ENCODE results near the gene RSPO4.

Gene RSPO4

DNA sequence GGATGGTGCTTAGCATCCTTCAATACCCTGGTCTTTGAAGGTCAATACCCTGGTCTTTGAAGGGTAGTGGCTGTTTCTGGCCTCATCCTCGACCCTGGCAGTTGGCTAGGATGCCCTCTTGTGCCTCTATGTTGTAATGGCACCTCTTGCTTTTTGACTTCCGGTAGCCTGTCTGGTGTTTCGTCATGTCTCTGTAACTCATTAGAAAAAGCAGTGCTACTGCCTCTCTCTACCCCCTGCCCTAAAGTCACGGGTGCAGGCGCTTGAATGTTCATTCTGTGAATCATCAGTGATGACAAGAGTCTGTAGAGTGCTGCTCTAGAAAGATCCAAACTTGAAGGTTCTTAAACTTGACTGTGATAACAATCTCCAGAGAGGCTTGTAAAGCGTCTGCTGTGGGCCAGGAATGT, 28.3 kb downstream of the RSPO4 start:
- no peak overlapping the region for H3K4me3 ChIP-seq (ENCODE audit: low read depth, low read length)
- peak; percentile 82 for DNase-seq (ENCODE audit: low read depth)
- TF ChIP-seq, protein P1, sequence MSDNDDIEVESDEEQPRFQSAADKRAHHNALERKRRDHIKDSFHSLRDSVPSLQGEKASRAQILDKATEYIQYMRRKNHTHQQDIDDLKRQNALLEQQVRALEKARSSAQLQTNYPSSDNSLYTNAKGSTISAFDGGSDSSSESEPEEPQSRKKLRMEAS (IDR thresholded peaks at IDR 0.05; ENCODE audit: low read depth, low read length) = peak; percentile 36; the same call in 1 of the 2 replicates
- TF ChIP-seq, protein P2, sequence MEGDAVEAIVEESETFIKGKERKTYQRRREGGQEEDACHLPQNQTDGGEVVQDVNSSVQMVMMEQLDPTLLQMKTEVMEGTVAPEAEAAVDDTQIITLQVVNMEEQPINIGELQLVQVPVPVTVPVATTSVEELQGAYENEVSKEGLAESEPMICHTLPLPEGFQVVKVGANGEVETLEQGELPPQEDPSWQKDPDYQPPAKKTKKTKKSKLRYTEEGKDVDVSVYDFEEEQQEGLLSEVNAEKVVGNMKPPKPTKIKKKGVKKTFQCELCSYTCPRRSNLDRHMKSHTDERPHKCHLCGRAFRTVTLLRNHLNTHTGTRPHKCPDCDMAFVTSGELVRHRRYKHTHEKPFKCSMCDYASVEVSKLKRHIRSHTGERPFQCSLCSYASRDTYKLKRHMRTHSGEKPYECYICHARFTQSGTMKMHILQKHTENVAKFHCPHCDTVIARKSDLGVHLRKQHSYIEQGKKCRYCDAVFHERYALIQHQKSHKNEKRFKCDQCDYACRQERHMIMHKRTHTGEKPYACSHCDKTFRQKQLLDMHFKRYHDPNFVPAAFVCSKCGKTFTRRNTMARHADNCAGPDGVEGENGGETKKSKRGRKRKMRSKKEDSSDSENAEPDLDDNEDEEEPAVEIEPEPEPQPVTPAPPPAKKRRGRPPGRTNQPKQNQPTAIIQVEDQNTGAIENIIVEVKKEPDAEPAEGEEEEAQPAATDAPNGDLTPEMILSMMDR (IDR thresholded peaks at IDR 0.05; ENCODE audit: low read depth, low read length) = peak; percentile 75
- no peak for TF ChIP-seq MYC (IDR thresholded peaks at IDR 0.05; ENCODE audit: low read depth, low read length)

DNA sequence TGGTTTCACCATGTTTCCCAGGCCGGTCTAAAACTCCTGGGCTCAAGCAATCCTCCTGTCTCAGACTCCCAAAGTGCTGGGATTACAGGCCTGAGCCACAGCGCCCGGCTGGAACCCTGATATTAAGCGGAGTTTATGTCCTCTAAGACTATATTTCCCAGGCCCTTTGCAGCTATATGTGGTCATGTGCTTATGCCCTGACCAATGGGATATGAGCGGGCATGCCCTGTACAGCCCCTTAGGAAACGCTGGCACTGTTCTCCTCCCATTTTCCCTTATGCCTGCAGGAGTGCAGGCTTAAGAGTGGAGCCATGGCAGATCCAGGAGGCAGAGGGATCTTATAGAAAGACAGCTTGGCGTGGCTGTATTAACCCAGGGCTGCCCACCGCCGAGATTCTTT, 29.9 kb downstream of the RSPO4 start:
- TF ChIP-seq POLR2A (IDR thresholded peaks at IDR 0.05; ENCODE audit: extremely low read depth, insufficient read length) (no peak), MYC (IDR thresholded peaks at IDR 0.05; ENCODE audit: low read depth, low read length) (no peak)
- TF ChIP-seq, protein P1 (IDR thresholded peaks at IDR 0.05; ENCODE audit: low read depth, low read length) = no peak
- TF ChIP-seq, protein P2 (IDR thresholded peaks at IDR 0.05; ENCODE audit: low read depth, low read length) = no peak
- no peak for DNase-seq (ENCODE audit: low read depth)
- no peak overlapping the region for H3K4me3 ChIP-seq (ENCODE audit: low read depth, low read length)

DNA sequence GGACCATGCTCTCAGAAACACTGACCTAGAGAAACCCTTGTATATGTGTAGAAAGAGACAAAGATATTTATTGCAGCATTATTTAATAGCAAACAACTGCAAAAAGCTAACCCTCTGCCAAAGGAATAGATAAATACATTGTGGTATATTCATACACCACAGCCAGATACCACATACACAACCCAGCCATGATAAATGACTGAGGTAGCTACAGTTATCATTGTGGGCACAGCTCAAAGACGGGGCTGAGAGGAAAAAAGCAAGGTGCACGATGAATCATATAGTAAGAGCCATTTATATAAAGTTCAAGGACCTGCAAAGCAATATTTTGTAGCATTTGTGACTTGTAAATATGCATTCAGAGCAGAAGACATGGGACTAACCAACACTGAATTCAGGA, 30.8 kb downstream of the RSPO4 start:
- no peak for DNase-seq (ENCODE audit: low read depth)
- H3K4me3 ChIP-seq (ENCODE audit: low read depth, low read length) = no peak overlapping the region
- TF ChIP-seq, protein P1 (IDR thresholded peaks at IDR 0.05; ENCODE audit: low read depth, low read length) = no peak
- TF ChIP-seq, protein P2 (IDR thresholded peaks at IDR 0.05; ENCODE audit: low read depth, low read length) = no peak
- no peak for TF ChIP-seq POLR2A (IDR thresholded peaks at IDR 0.05; ENCODE audit: extremely low read depth, insufficient read length)
- TF ChIP-seq MYC (IDR thresholded peaks at IDR 0.05; ENCODE audit: low read depth, low read length) = no peak

DNA sequence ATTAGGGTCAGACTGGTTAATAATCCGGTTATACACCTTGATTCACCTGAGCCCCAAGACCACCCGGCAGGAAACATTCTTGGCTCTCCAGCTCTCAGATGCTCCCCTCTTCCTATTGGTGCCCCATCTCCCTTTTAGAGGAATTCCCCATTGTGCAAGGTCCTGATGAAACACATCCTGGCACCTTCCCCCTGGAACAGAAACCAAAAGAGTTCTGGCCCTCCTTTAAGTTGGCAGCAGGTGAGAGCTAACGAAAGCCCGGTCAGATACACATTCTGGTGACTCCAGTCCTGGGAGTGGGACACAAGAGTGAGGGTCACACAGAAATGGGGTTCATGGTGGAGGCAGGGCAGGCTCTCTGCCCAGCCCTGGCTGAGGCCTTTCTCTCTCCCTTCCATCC, 32.2 kb downstream of the RSPO4 start:
- TF ChIP-seq POLR2A (IDR thresholded peaks at IDR 0.05; ENCODE audit: extremely low read depth, insufficient read length) (no peak), MYC (IDR thresholded peaks at IDR 0.05; ENCODE audit: low read depth, low read length) (no peak)
- TF ChIP-seq, protein P1 (IDR thresholded peaks at IDR 0.05; ENCODE audit: low read depth, low read length) = no peak
- TF ChIP-seq, protein P2 (IDR thresholded peaks at IDR 0.05; ENCODE audit: low read depth, low read length) = no peak
- DNase-seq (ENCODE audit: low read depth) = no peak
- H3K4me3 ChIP-seq (ENCODE audit: low read depth, low read length) = no peak overlapping the region

DNA sequence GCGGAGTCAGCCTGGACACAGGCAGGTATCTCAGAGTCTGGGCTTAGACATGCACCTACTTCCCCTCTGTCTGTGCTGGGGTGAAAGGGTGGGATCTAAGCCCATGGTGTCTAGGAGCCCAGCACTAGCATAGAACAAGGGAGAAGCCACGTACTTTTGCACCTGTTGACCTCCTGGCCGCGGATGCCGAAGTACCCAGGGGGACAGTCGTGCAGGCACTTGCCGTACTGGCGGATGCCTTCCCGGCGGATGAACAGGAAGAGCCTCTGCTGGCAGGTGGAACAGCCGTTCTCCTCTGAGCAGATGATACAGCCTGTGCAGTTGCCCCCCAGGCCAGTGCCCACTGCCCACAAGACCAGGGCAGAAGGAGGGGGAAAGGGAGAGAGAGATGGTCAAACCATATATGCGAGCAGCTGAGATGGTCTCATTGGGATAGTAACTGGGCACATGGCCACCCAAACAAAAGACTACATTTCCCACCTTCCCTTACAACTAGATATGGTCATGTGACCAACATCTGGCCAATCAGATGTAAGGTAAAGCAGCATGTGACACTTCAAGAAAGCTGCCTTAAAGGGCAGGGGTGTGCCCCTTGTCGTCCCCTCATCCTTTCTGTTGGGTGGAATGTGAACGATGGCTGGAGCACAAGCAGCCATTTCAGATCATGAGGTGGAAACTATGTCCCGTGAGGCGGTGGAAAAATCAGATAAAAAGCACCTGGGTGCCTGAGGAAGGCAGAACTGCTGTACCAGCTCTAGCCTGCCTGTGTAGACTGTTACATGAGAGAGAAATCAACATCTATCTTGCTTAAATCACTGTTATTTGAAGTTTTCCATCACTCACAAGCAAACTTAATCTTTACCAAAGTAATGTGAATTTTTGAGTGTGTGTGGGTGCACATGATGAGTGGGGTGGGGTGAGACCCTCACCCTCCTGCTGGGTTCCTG, 34.0 kb downstream of the RSPO4 start:
- TF ChIP-seq POLR2A (IDR thresholded peaks at IDR 0.05; ENCODE audit: extremely low read depth, insufficient read length) = no peak
- peak; percentile 33; the same call in 1 of the 2 replicates for TF ChIP-seq MYC (IDR thresholded peaks at IDR 0.05; ENCODE audit: low read depth, low read length)
- TF ChIP-seq, protein P1 (IDR thresholded peaks at IDR 0.05; ENCODE audit: low read depth, low read length) = peak; percentile 84
- peak; percentile 72 for DNase-seq (ENCODE audit: low read depth)
- no peak overlapping the region for H3K4me3 ChIP-seq (ENCODE audit: low read depth, low read length)

DNA sequence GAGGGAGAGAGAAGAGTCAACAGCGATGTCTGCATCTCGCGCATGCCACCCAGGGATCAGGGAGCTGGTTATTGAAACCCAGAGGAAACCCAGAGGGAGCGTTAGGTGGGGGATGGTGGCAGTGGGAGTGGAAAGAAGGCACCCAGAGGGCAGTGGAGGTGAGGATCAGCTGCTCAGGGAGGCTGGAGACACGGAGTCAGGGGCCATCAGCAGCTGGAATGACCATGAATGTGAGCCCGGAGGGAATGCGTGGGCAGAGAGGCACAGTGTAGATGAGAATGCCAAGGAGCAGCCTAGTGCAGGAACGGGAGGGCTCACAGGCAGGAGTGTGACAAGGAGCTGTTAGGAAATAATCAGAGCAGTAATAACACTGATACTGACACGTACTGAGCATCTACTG, 36.2 kb downstream of the RSPO4 start:
- no peak overlapping the region for H3K4me3 ChIP-seq (ENCODE audit: low read depth, low read length)
- DNase-seq (ENCODE audit: low read depth) = no peak
- TF ChIP-seq, protein P1 (IDR thresholded peaks at IDR 0.05; ENCODE audit: low read depth, low read length) = no peak
- TF ChIP-seq, protein P2 (IDR thresholded peaks at IDR 0.05; ENCODE audit: low read depth, low read length) = no peak
- TF ChIP-seq POLR2A (IDR thresholded peaks at IDR 0.05; ENCODE audit: extremely low read depth, insufficient read length) (no peak), MYC (IDR thresholded peaks at IDR 0.05; ENCODE audit: low read depth, low read length) (no peak)
